Uterus (tissue), 2 donors: ENCODE data around the gene ARHGAP44.

Source experiments
- CTCF ChIP-seq, 4 experiments: fragments of 200-600 bp in 2 of 4; fragments of 450-650 bp in 2 of 4; sonication (generic) in 2 of 4; IDR thresholded peaks; one replicate each; pipeline ENCODE4 v1.5.1; 2016 to 2019; ENCODE audit warnings: antibody characterized with exemption in 4 of 4, mild to moderate bottlenecking in 2 of 4, moderate library complexity in 1 of 4
- POLR2A ChIP-seq, 2 donors: fragments of 450-650 bp; IDR thresholded peaks; one replicate each; pipeline ENCODE4 v1.6.1; 2016; ENCODE audit warnings: antibody characterized with exemption in 2 of 2, mild to moderate bottlenecking in 1 of 2, moderate library complexity in 1 of 2

- no peak for TF ChIP-seq POLR2A (IDR thresholded peaks at IDR 0.05)
- TF ChIP-seq CTCF (IDR thresholded peaks at IDR 0.05), result no peak
Observed at GRCh38 chr17:12898110-12898509, 108.8 kb downstream of the ARHGAP44 start.
